CD4-positive, alpha-beta T cell treated with Interleukin-21 for 1 hour (primary cell): ENCODE results near the gene CORO2A.
"Not testable (repeated sequence)": the region's sequence is repeated elsewhere in the genome, so short reads cannot be mapped to it uniquely, and the experiment has no call there.

Source experiments
- DNase-seq: peaks from one replicate; pipeline ENCODE4 v3.0.0-alpha.2; 2020

Gene CORO2A

GRCh38 chr9:98101416-98101815 lies 91.0 kb downstream of the CORO2A start:
- DNase-seq = no peak

GRCh38 chr9:98100456-98100855 lies 92.0 kb downstream of the CORO2A start:
- DNase-seq = no peak

GRCh38 chr9:98099898-98100297 lies 92.5 kb downstream of the CORO2A start:
- DNase-seq = peak; percentile 36

GRCh38 chr9:98099346-98099745 lies 93.1 kb downstream of the CORO2A start:
- no peak for DNase-seq

- peak; percentile 60 for DNase-seq
Observed at GRCh38 chr9:98097836-98098235, 94.6 kb downstream of the CORO2A start.

- no peak for DNase-seq
Observed at GRCh38 chr9:98096091-98096490, 96.3 kb downstream of the CORO2A start.

GRCh38 chr9:98095401-98095800 lies 97.0 kb downstream of the CORO2A start:
- DNase-seq = no peak

- no peak for DNase-seq
Observed at GRCh38 chr9:98094851-98095250, 97.6 kb downstream of the CORO2A start.

- DNase-seq = no peak
Observed at GRCh38 chr9:98094316-98094715, 98.1 kb downstream of the CORO2A start.

GRCh38 chr9:98092613-98092931 lies 99.9 kb downstream of the CORO2A start:
- peak; percentile 37 for DNase-seq

GRCh38 chr9:98091735-98092612 lies 100.5 kb downstream of the CORO2A start:
- no peak for DNase-seq

GRCh38 chr9:98090674-98091073 lies 101.8 kb downstream of the CORO2A start:
- DNase-seq = not testable (repeated sequence)

GRCh38 chr9:98087420-98088354 lies 104.8 kb downstream of the CORO2A start:
- peak; percentile 66 for DNase-seq

- no peak for DNase-seq
Observed at GRCh38 chr9:98086461-98086860, 106.0 kb downstream of the CORO2A start.

- no peak for DNase-seq
Observed at GRCh38 chr9:98085944-98086343, 106.5 kb downstream of the CORO2A start.

GRCh38 chr9:98085058-98085457 lies 107.4 kb downstream of the CORO2A start:
- no peak for DNase-seq

- no peak for DNase-seq
Observed at GRCh38 chr9:98084396-98084795, 108.0 kb downstream of the CORO2A start.

GRCh38 chr9:98083566-98084183 lies 108.8 kb downstream of the CORO2A start:
- no peak for DNase-seq

- DNase-seq = no peak
Observed at GRCh38 chr9:98083061-98083501, 109.4 kb downstream of the CORO2A start.

- DNase-seq = no peak
Observed at GRCh38 chr9:98081477-98082219, 110.8 kb downstream of the CORO2A start.

GRCh38 chr9:98080780-98081179 lies 111.7 kb downstream of the CORO2A start:
- DNase-seq = no peak

- DNase-seq = no peak
Observed at GRCh38 chr9:98080326-98080725, 112.1 kb downstream of the CORO2A start.

GRCh38 chr9:98078895-98079294 lies 113.5 kb downstream of the CORO2A start:
- DNase-seq = no peak
